ENCODE measurements around the gene CNTROB.

- TF ChIP-seq, protein P1, sequence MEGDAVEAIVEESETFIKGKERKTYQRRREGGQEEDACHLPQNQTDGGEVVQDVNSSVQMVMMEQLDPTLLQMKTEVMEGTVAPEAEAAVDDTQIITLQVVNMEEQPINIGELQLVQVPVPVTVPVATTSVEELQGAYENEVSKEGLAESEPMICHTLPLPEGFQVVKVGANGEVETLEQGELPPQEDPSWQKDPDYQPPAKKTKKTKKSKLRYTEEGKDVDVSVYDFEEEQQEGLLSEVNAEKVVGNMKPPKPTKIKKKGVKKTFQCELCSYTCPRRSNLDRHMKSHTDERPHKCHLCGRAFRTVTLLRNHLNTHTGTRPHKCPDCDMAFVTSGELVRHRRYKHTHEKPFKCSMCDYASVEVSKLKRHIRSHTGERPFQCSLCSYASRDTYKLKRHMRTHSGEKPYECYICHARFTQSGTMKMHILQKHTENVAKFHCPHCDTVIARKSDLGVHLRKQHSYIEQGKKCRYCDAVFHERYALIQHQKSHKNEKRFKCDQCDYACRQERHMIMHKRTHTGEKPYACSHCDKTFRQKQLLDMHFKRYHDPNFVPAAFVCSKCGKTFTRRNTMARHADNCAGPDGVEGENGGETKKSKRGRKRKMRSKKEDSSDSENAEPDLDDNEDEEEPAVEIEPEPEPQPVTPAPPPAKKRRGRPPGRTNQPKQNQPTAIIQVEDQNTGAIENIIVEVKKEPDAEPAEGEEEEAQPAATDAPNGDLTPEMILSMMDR (IDR thresholded peaks at IDR 0.05): no peak
- no peak for TF ChIP-seq POLR2A (IDR thresholded peaks at IDR 0.05)
Observed at GRCh38 chr17:7947651-7948050, 15.6 kb downstream of the CNTROB start.

Measured in adrenal gland (tissue), 5 donors.